ENCODE measurements around the gene NME7.

NME7 gene

GRCh38 chr1:169120066-169120465, 247.5 kb downstream of the NME7 start:
- DNase-seq = no peak

DNA sequence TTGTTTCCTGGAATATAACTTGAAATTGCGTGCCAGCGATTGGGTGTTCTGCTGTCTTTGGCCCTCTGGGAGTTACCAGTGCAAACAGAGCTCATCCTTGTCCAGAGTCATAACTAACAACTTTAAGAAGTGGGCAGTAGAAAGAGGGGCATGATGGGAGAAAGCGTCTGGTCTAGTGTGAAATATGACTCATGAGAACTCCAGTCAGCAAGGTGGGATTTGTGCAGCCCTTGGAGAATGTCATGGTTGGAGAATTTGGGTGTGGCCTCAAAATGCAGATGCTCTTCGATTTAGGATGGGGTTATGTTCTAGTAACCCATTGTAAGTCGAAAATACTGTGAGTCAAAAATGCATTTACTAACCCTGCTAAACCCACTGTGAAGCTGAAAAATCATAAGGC, 248.2 kb downstream of the NME7 start:
- DNase-seq = no peak

DNA sequence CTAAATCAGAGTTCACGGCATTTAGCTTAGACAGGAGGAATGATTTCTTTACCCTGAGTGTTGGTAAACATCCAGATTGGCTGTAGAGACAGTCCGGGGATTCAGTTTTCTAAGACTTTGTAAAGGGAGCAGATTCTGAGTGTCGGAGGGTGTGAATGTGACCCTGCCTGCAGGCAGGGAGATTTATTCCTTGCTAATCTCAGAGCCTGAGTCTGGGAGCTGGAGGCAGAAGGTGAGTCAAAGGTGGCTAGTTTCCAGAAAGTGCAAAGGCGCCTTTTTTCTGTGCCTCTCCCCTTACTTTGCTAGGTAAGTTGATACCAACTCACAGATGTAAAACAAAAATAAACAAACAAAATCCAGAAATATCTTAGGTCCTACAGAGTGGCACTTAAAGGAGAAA, 249.4 kb downstream of the NME7 start:
- no peak for DNase-seq

DNA sequence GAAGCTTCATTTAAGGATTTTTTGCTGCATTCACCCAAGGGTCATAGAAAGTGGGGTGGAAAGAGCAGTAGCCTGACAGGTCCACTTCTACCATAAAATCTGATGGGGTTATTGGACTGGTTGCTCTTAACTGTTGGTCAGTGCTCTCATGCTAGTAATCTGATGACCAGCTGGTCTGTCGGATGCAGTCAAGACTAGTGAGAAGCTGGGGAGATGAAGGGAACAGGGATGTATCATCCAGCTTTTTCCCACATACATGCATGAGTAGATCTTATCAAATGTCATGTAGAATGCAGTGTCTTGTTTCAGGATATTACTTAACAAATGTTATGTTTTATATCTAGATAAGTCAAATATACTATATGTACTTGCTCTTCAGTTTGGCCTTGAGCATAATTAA, 250.0 kb downstream of the NME7 start:
- DNase-seq = no peak

DNA sequence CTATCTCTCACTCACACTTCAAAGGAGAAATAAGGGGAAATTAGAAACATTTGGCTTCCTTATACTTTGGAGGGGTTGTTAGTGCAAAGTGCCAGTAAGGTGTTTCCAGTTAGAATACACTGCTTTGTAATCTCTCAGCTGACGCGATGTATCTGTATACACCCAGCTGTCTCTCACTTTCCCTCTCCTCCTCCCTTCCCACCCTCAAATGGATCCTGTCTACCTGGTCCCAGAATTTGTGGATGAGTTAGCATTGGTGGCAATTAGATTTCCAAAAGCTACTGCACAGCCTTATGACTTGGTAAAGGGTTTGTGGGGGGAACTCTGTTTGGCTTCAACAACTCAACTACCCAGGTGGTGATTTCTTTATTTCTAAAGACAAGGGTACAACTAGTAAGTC, 250.6 kb downstream of the NME7 start:
- no peak for DNase-seq

GRCh38 chr1:169115891-169116585, 251.6 kb downstream of the NME7 start:
- no peak for DNase-seq

DNA sequence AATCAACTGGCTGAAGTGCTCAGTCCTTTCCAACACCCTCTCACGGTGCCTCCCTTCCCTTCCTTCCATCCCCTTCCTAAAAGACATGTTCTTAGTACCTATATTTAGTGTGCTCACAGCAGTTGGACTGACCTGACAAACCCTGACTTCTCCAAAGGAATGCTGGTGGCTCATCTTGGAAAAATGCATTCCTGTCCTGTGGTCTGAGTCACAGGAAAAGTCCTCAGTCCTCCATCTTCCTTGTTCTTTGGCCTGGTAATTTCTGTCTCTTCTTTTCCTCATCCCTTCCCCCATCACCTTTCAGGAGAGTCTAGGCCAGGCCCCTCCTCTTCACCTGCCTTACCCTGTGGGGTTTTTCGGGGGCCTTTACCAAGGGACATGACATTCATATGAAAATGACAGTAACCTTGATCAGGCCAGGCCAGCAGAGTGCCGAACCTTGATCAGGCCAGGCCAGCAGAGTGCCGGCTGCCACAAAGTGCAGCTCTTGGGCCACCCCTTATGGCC, 253.9 kb downstream of the NME7 start:
- DNase-seq = no peak

GRCh38 chr1:169112241-169112640, 255.4 kb downstream of the NME7 start:
- no peak for DNase-seq

DNA sequence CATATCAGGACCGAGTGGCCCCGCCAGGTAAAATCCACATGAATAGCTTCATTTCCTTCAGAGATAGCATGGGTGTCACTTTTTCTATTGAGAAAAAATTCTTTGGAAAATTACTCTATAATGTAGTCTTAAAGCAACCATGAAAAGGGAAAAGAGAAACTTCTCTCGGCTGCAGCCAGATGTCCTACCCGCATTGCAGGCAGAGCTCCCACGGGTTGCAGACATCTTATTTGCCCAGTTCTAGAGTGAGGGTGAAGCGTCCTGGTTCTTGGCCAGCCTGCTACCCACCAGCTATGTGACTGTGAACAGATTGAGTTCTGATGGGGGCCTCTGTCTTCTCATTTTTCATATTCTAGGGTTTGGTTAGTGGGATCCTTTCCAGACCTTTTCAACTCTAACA, 256.1 kb downstream of the NME7 start:
- DNase-seq = no peak

GRCh38 chr1:169110689-169111447, 256.7 kb downstream of the NME7 start:
- no peak for DNase-seq

- DNase-seq = no peak
These were observed 257.4 kb downstream of the NME7 start for GRCh38 chr1:169110236-169110635.

- DNase-seq = no peak
These were observed 257.9 kb downstream of the NME7 start for GRCh38 chr1:169109561-169110134.

DNA sequence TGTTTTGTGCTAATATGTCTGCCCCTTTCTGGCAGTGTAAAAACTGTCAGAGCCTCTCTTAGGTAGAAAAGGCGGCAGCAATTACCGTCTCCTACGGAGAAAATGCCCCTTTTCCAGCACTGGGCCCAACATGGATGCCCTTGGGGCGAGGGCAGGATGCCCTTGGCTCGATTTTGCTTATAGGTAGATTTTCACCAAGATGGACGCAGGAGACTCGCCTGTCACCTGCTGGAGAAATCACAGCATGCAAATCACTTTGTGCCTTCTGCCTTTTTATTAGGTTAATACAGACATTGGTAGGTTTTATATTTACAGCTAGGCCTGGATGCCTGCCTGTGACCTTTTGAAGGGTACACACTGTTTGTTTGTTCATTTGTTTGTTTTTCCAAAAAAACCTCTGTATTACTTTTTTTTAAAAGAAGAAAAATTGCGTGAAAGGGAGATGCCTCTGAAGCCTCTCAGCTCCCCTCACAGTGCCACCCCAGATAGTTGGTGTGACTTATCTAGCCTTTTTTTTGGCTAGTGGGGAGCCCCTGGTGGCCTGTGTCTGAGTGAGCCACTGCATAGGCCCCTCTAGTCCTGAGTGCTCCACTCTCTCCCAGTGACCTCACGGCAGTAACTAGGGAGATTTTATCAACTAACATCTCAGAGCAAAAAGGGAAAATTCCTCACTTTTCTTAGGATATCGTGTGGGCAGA, 258.6 kb downstream of the NME7 start:
- DNase-seq = no peak

GRCh38 chr1:169108223-169108622, 259.4 kb downstream of the NME7 start:
- no peak for DNase-seq

GRCh38 chr1:169107603-169108208, 259.9 kb downstream of the NME7 start:
- DNase-seq = no peak

- DNase-seq = no peak
These were observed 260.5 kb downstream of the NME7 start for GRCh38 chr1:169106921-169107602.

DNA sequence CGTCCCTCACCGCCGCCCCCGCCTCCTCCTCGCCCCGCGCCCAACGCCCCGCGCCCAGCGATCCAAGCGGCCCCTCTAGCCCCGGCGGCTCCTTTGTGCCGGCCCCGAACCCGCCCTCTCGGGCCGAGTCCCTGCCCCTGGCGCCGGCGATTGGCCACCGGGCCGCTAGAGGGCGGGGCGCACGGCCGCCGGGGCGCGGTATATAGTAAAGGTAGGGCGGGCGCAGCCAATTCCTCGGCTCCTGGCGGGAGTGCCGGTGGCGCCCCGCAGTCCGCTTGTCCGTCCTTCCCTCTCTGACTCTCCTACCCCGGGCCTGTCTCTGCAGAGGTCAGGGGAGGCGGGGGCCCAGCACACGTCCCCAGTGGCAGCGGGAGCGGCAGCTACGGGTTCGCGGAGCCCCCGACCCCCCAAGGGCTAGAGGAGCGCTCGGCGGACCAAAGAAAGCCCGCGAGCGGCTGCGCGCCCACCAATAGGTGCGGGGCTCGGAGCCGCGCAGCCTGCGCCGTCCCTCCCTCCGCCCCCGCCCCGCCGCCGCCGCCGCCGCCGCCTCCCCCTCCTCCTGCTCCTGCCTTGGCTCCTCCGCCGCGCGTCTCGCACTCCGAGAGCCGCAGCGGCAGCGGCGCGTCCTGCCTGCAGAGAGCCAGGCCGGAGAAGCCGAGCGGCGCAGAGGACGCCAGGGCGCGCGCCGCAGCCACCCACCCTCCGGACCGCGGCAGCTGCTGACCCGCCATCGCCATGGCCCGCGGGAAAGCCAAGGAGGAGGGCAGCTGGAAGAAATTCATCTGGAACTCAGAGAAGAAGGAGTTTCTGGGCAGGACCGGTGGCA, 261.3 kb downstream of the NME7 start, which contains the start of gene ATP1B1:
Gene ATP1B1 (plus strand): TSS at position 596 of the 826 bp plus-strand sequence. CDS start 140 bp downstream, at position 736.
- peak; percentile 75 for DNase-seq

DNA sequence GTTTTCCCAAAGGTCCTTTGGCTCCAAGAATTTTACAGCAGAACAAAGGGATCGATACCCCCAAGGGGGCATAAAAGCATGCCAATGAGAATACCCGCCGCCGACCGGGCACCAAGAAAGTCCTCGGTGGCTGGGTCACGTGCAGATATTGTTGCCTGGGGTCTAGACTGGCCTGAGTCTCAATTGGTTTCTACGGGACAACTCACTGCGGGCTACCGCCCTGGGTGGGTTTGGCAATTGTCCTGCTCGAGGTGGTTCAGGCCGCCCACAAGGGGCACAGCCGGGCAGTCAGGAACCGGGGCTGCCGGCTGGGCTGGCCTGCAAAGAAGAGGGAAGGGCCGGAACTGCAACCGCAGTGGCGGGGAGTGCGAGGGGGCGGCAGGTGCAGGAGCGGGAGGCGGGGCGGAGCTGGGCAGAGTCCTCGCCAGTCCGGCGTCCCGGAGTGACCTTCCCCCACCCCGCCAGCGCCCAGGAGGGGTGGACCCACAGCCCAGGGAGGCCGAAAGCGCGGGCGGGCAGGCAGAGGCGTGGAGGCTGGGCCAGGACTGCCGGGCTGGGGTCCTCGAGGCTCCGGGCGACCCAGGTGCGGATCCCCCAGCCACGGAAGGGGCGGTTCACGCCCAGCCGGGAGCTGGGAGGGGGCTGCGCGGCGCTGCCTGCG, 262.0 kb downstream of the NME7 start:
- no peak for DNase-seq

- no peak for DNase-seq
These were observed 262.5 kb downstream of the NME7 start for GRCh38 chr1:169105087-169105433.

GRCh38 chr1:169103480-169103893, 264.1 kb downstream of the NME7 start:
- no peak for DNase-seq

DNA sequence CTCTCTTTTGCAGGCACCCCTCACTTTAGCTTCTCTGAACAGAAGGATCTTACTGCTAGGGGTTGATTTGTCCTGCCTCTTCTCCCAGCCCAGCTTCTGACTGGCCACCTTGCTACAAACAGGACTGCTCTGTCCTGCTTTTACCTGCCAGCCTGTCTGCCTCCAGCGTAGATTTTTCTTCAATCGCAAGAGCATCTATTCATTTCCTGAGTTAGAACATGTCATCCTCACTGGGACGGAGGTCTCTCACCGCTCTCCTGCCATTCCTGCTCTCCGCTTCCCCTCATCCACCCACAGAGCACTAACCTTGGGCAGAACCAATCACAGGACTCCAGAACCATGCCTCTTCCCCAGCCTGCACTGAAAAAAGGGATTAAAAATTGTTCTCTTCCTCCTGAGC, 264.6 kb downstream of the NME7 start:
- no peak for DNase-seq

Data from activated effector memory CD4-positive, alpha-beta T cell treated with Interleukin-2 at 50 U/mL for 16 hours (primary cell).